Stomach (tissue), 4 donors: ENCODE results near the gene RNF207.

Experiments used
- CTCF ChIP-seq, 7 experiments: fragments of 450-650 bp in 4 of 7; fragments of 200-600 bp in 3 of 7; sonication (generic) in 3 of 7; IDR thresholded peaks; one replicate each; pipeline ENCODE4 v1.5.1; 2016 to 2019; ENCODE audit warnings: antibody characterized with exemption in 7 of 7, control low read depth in 2 of 7, mild to moderate bottlenecking in 1 of 7
- POLR2A ChIP-seq, 4 donors: fragments of 450-650 bp; IDR thresholded peaks; one replicate each; pipeline ENCODE4 v1.6.1; 2016; ENCODE audit warnings: antibody characterized with exemption in 4 of 4, control low read depth in 2 of 4, mild to moderate bottlenecking in 1 of 4, moderate library complexity in 1 of 4
- POLR2AphosphoS5 ChIP-seq, 3 donors: sonication (generic); formaldehyde crosslinking; IDR thresholded peaks; one replicate each; pipeline ENCODE4 v1.6.1; 2016; ENCODE audit warnings: antibody characterized with exemption in 3 of 3

DNA sequence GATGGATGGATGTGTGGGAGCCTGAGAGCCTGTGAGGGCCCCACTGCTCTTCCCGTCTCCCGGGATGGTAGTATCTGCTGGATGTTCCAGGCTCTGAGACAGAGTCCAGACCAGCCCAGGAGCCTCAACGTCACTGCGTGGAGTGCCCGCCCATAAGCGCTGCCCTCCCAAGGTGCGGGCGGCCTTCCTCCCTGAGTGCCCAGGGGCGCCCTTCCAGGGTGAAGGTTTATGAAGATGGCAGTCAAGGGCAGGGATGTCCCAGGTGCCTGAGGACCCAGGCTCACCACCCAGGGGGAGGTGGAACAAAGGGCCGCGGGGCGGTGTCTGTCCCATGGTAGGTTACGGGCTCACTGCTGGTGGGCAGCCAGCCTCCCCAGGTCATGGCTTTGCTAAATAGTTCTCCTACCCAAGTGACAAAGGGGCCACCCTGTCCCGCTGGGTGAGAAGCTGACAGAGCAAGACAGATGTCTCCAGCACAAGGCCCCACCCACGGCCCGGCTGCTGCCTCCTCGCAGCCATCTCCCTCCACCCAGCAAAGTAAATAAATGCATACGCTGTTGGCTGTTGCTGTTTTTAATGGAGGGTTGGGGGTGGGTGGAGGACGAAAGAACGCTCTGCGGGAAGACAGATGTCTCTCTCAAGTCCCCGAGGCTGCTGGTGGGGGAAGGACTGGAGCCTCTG is 63.9 kb downstream of the RNF207 start:
- TF ChIP-seq POLR2AphosphoS5 (IDR thresholded peaks at IDR 0.05) (no peak), POLR2A (IDR thresholded peaks at IDR 0.05) (no peak), CTCF (IDR thresholded peaks at IDR 0.05) (no peak)
